Measurements from ENCODE around the gene CLASP2.
"Not testable (repeated sequence)": the region's sequence is repeated elsewhere in the genome, so short reads cannot be mapped to it uniquely, and the experiment has no call there.

Gene CLASP2

GRCh38 chr3:33451994-33452393, 266.1 kb downstream of the CLASP2 start:
- not testable (repeated sequence) for DNase-seq (ENCODE audit: low read depth in 2 of 2)

GRCh38 chr3:33447958-33448357, 270.1 kb downstream of the CLASP2 start:
- DNase-seq (ENCODE audit: low read depth in 2 of 2): no peak

- DNase-seq (ENCODE audit: low read depth in 2 of 2): not testable (repeated sequence)
Observed at GRCh38 chr3:33447256-33447625, 270.8 kb downstream of the CLASP2 start.
